TTC549 (cell line): ENCODE results near the gene IPO13.

ENCODE experiments used
- FAIRE-seq: peaks from 2 replicates; lab custom pipeline; 2012; peaks lifted over from hg19 to GRCh38; lab: Jason Lieb, UNC

IPO13 gene

GRCh38 chr1:44014365-44015104, 67.8 kb downstream of the IPO13 start:
- FAIRE-seq, result no peak

GRCh38 chr1:44015206-44015605, 68.5 kb downstream of the IPO13 start:
- no peak for FAIRE-seq

DNA sequence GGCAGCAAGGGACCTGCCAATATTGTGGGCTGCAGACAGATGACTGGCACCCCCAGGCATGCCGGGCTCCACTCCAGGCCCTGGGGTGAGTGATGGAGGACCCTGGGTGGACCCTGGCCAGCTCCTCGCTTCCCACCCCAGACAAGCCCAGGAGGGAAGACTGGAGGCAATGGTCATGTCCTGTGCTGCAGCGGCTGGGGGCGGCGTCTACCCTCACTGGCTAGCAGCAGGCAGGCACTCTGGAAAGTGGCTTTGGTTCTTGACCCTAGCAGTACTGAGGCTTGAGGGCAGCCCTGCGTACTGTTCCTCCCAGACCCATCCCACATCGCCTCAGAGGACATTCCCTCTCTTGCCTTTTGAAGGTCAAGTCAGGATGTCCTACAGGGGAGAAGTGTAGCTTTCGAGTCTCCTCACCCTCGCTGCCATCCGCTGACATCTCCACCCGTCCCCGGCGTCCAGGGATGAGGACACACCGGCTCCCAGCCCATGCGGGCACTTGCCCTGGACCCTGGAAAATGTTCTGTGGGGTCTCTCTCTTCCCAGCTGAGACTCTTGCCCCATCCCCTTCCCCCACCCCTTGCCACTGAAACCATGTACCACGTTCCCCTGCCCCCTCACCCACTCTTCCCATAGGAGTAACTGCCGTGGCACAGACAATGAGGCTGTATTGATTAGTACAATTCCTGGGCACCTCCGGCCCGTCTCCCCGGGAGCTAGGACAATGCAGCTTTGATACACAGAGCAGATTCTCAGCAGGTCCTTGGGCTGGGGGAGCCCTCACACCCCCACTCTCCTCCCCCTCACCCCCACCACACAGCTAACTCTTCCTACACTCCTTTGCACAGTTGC, 69.5 kb downstream of the IPO13 start:
- no peak for FAIRE-seq

GRCh38 chr1:44016890-44017400, 70.2 kb downstream of the IPO13 start:
- no peak for FAIRE-seq
